GM18867 (cell line): ENCODE results near the gene ATP1B1.

ENCODE experiments used
- ATAC-seq: cut with Tn5 transposase; IDR thresholded peaks from one replicate; pipeline ENCODE4 v1.9.1; 2021; ENCODE audit warnings: mild to moderate bottlenecking, moderate library complexity; ENCODE audit not compliant: unreplicated experiment

Gene ATP1B1

GRCh38 chr1:169106095-169106920 is at the start of gene ATP1B1:
ATP1B1 (plus strand) TSS chr1:169106690; CDS start chr1:169106830, 140 bp downstream.
- ATAC-seq, result peak; percentile 94

- no peak for ATAC-seq
Observed at GRCh38 chr1:169059421-169059820, 47.1 kb upstream of the ATP1B1 start.

- ATAC-seq, result no peak
Observed at GRCh38 chr1:169060043-169060722, 46.3 kb upstream of the ATP1B1 start.

- no peak for ATAC-seq
Observed at GRCh38 chr1:169060919-169061639, 45.4 kb upstream of the ATP1B1 start.

- ATAC-seq, result no peak
Observed at GRCh38 chr1:169062152-169062551, 44.3 kb upstream of the ATP1B1 start.

- no peak for ATAC-seq
Observed at GRCh38 chr1:169064103-169064502, 42.4 kb upstream of the ATP1B1 start.

GRCh38 chr1:169070547-169070946 is 35.9 kb upstream of the ATP1B1 start:
- ATAC-seq, result no peak

GRCh38 chr1:169070958-169071357 is 35.5 kb upstream of the ATP1B1 start:
- ATAC-seq, result no peak

GRCh38 chr1:169072945-169073725 is 33.4 kb upstream of the ATP1B1 start:
- no peak for ATAC-seq

- no peak for ATAC-seq
Observed at GRCh38 chr1:169078163-169078883, 28.2 kb upstream of the ATP1B1 start.

- no peak for ATAC-seq
Observed at GRCh38 chr1:169081503-169082123, 24.9 kb upstream of the ATP1B1 start.

- no peak for ATAC-seq
Observed at GRCh38 chr1:169085911-169086310, 20.6 kb upstream of the ATP1B1 start.

GRCh38 chr1:169086603-169087455 is 19.7 kb upstream of the ATP1B1 start:
- no peak for ATAC-seq

- no peak for ATAC-seq
Observed at GRCh38 chr1:169087876-169088275, 18.6 kb upstream of the ATP1B1 start.

GRCh38 chr1:169089776-169090175 is 16.7 kb upstream of the ATP1B1 start:
- no peak for ATAC-seq

GRCh38 chr1:169090308-169090899 is 16.1 kb upstream of the ATP1B1 start:
- ATAC-seq, result no peak

GRCh38 chr1:169090900-169091311 is 15.6 kb upstream of the ATP1B1 start:
- ATAC-seq, result peak; percentile 52

GRCh38 chr1:169091480-169091941 is 15.0 kb upstream of the ATP1B1 start:
- peak; percentile 81 for ATAC-seq
